Common myeloid progenitor, CD34-positive (primary cell): ENCODE measurements around the gene HSDL1.

Source experiments
- CTCF ChIA-PET: fragments of 350-600 bp; sonication (Branson Sonifier 250); formaldehyde crosslinking; loops from one replicate; lab custom pipeline; 2021; ENCODE audit warnings: antibody characterized with exemption; lab: Charles Lee
- POLR2A ChIA-PET: fragments of 350-600 bp; sonication (Branson Sonifier 250); formaldehyde crosslinking; loops from one replicate; lab custom pipeline; 2021; ENCODE audit warnings: antibody characterized with exemption; lab: Charles Lee
- DNase-seq, 3 donors: peaks; one replicate each; pipeline versions ENCODE4 v3.0.0 to v3.0.0-alpha.2; 2013
- H3K27ac ChIP-seq, 2 experiments: 1 replicate in 1 of 2; 2 replicates in 1 of 2; pipeline ENCODE4 v1.7.0; 2013; ENCODE audit warnings: inconsistent platforms in 2 of 2, low read length in 2 of 2, mild to moderate bottlenecking in 2 of 2, low read depth in 1 of 2, moderate library complexity in 1 of 2; ENCODE audit not compliant: severe bottlenecking in 2 of 2, insufficient read depth in 1 of 2, poor library complexity in 1 of 2
- H3K27me3 ChIP-seq, 5 experiments: replicated peaks in 2 of 5; 1 replicate in 3 of 5; 2 replicates in 2 of 5; pipeline versions ENCODE4 v1.6.1 to v1.7.0; 2013; ENCODE audit warnings: low read length in 4 of 5, mild to moderate bottlenecking in 2 of 5, moderate library complexity in 2 of 5, inconsistent platforms in 1 of 5; ENCODE audit not compliant: insufficient read depth in 5 of 5, control insufficient read depth in 4 of 5
- H3K36me3 ChIP-seq, 4 experiments: 1 replicate in 2 of 4; 2 replicates in 2 of 4; pipeline versions ENCODE4 v1.6.1 to v1.7.0; 2013; ENCODE audit warnings: low read length in 3 of 4, control low read depth in 1 of 4, mild to moderate bottlenecking in 1 of 4; ENCODE audit not compliant: control insufficient read depth in 4 of 4, insufficient read depth in 4 of 4
- H3K4me1 ChIP-seq, 4 experiments: 1 replicate in 3 of 4; 2 replicates in 1 of 4; pipeline versions ENCODE4 v1.6.1 to v1.7.1; 2013; ENCODE audit warnings: low read length in 3 of 4, mild to moderate bottlenecking in 3 of 4, control low read depth in 1 of 4, inconsistent platforms in 1 of 4, moderate library complexity in 1 of 4; ENCODE audit not compliant: control insufficient read depth in 4 of 4, insufficient read depth in 4 of 4; ENCODE audit errors: control extremely low read depth in 1 of 4
- H3K4me3 ChIP-seq, 7 experiments: 1 replicate in 4 of 7; 2 replicates in 3 of 7; pipeline versions ENCODE4 v1.5.1 to v1.7.0; 2013; ENCODE audit warnings: mild to moderate bottlenecking in 7 of 7, low read length in 6 of 7, moderate library complexity in 6 of 7, inconsistent platforms in 2 of 7, low read depth in 2 of 7, control low read depth in 1 of 7; ENCODE audit not compliant: insufficient read depth in 4 of 7, control insufficient read depth in 1 of 7; ENCODE audit errors: extremely low read depth in 1 of 7
- H3K9me3 ChIP-seq, 5 experiments: 1 replicate in 4 of 5; 2 replicates in 1 of 5; pipeline versions ENCODE4 v1.6.1 to v1.7.1; 2013; ENCODE audit warnings: low read length in 4 of 5, mild to moderate bottlenecking in 2 of 5, inconsistent platforms in 1 of 5, low read depth in 1 of 5, moderate library complexity in 1 of 5; ENCODE audit not compliant: control insufficient read depth in 4 of 5, insufficient read depth in 2 of 5; ENCODE audit errors: control extremely low read depth in 1 of 5
- WGBS: methylation state at CpG from one replicate; pipeline ENCODE4 v1.1.5; 2013; ENCODE audit not compliant: insufficient coverage; 5-methylcytosine and 5-hydroxymethylcytosine counted together

HSDL1 gene

GRCh38 chr16:84098939-84099338 is 46.0 kb downstream of the HSDL1 start:
- no peak overlapping the region for H3K27ac ChIP-seq
- POLR2A ChIA-PET, result no interaction called here
- H3K9me3 ChIP-seq, result no peaks in the 10 kb centered on the region
- H3K4me3 ChIP-seq, result no peak overlapping the region
- H3K27me3 ChIP-seq, result peaks cover 0 to 8% (median 0%) of the 10 kb centered on the region in 5 experiments
- peaks cover 4 to 53% (median 35%) of the 10 kb centered on the region in 4 experiments for H3K36me3 ChIP-seq
- H3K4me1 ChIP-seq, result peaks cover 0 to 7% (median 0%) of the 10 kb centered on the region in 4 experiments
- WGBS, result 100% methylated on average over 1 of the region's 7 CpGs
- CTCF ChIA-PET, result interaction anchor here (3.8 kb wide), 1 partner anchor 17 kb away, joined by 19 read pairs; the partner anchor contains the start of gene MBTPS1
- DNase-seq, result no peak

GRCh38 chr16:84096447-84097005 is 48.5 kb downstream of the HSDL1 start:
- H3K36me3 ChIP-seq, result peaks cover 13 to 77% (median 49%) of the 10 kb centered on the region in 4 experiments
- peaks cover 0 to 2% (median 0%) of the 10 kb centered on the region in 4 experiments for H3K4me1 ChIP-seq
- 62% methylated on average over 1 of the region's 4 CpGs for WGBS
- no peak overlapping the region for H3K4me3 ChIP-seq
- H3K9me3 ChIP-seq, result no peaks in the 10 kb centered on the region
- CTCF ChIA-PET, result interaction anchor here (1.1 to 1.3 kb wide), 2 partner anchors 9 to 10 kb away, joined by 3 to 5 read pairs; no protein-coding TSS in a partner anchor
- H3K27ac ChIP-seq, result no peak overlapping the region
- peaks cover 0 to 24% (median 3%) of the 10 kb centered on the region in 5 experiments for H3K27me3 ChIP-seq
- no peak for DNase-seq
- POLR2A ChIA-PET, result no interaction called here

- H3K27me3 ChIP-seq, result peaks cover 0 to 29% (median 3%) of the 10 kb centered on the region in 5 experiments
- no peak overlapping the region for H3K4me3 ChIP-seq
- peaks cover 13 to 82% (median 50%) of the 10 kb centered on the region in 4 experiments for H3K36me3 ChIP-seq
- no peak for DNase-seq
- no peaks in the 10 kb centered on the region for H3K4me1 ChIP-seq
- ChIA-PET CTCF (no interaction called here), POLR2A (no interaction called here)
- WGBS, result 96% methylated on average over 11 of the region's 14 CpGs
- no peaks in the 10 kb centered on the region for H3K9me3 ChIP-seq
- no peak overlapping the region for H3K27ac ChIP-seq
These were observed 49.5 kb downstream of the HSDL1 start for GRCh38 chr16:84095466-84095865.

- DNase-seq, result no peak
- no peak overlapping the region for H3K4me3 ChIP-seq
- H3K9me3 ChIP-seq, result no peaks in the 10 kb centered on the region
- ChIA-PET CTCF (no interaction called here), POLR2A (no interaction called here)
- 100% methylated on average over 2 of the region's 4 CpGs for WGBS
- H3K4me1 ChIP-seq, result peaks cover 0 to 8% (median 4%) of the 10 kb centered on the region in 4 experiments
- peaks cover 21 to 91% (median 59%) of the 10 kb centered on the region in 4 experiments for H3K36me3 ChIP-seq
- H3K27ac ChIP-seq, result no peak overlapping the region
- peaks cover 0 to 38% (median 7%) of the 10 kb centered on the region in 5 experiments for H3K27me3 ChIP-seq
These were observed 51.1 kb downstream of the HSDL1 start for GRCh38 chr16:84093879-84094270.

- POLR2A ChIA-PET, result no interaction called here
- no peaks in the 10 kb centered on the region for H3K9me3 ChIP-seq
- no peak overlapping the region for H3K27ac ChIP-seq
- CTCF ChIA-PET, result interaction anchor here (0.9 to 1.4 kb wide), 4 partner anchors 22 to 48 kb away, joined by 3 read pairs; no protein-coding TSS in a partner anchor
- WGBS, result 96% methylated on average over 14 of the region's 16 CpGs
- DNase-seq, result no peak
- no peak overlapping the region for H3K4me3 ChIP-seq
- H3K4me1 ChIP-seq, result peaks cover 2 to 14% (median 10%) of the 10 kb centered on the region in 4 experiments
- peaks cover 21 to 91% (median 59%) of the 10 kb centered on the region in 4 experiments for H3K36me3 ChIP-seq
- peaks cover 0 to 38% (median 7%) of the 10 kb centered on the region in 5 experiments for H3K27me3 ChIP-seq
These were observed 51.7 kb downstream of the HSDL1 start for GRCh38 chr16:84093120-84093878.

GRCh38 chr16:84091460-84091859 is 53.5 kb downstream of the HSDL1 start:
- Histone ChIP-seq H3K27me3 (peaks cover 0 to 38% (median 7%) of the 10 kb centered on the region in 5 experiments), H3K36me3 (peaks cover 21 to 85% (median 57%) of the 10 kb centered on the region in 4 experiments), H3K4me1 (peaks cover 12 to 32% (median 26%) of the 10 kb centered on the region in 4 experiments), H3K9me3 (no peaks in the 10 kb centered on the region), H3K27ac (no peak overlapping the region), H3K4me3 (no peak overlapping the region)
- WGBS, result over 99% methylated on average over 9 of the region's 10 CpGs
- CTCF ChIA-PET, result no interaction called here
- POLR2A ChIA-PET, result no interaction called here
- no peak for DNase-seq
